ENCODE data around the gene HOXD4.

DNA sequence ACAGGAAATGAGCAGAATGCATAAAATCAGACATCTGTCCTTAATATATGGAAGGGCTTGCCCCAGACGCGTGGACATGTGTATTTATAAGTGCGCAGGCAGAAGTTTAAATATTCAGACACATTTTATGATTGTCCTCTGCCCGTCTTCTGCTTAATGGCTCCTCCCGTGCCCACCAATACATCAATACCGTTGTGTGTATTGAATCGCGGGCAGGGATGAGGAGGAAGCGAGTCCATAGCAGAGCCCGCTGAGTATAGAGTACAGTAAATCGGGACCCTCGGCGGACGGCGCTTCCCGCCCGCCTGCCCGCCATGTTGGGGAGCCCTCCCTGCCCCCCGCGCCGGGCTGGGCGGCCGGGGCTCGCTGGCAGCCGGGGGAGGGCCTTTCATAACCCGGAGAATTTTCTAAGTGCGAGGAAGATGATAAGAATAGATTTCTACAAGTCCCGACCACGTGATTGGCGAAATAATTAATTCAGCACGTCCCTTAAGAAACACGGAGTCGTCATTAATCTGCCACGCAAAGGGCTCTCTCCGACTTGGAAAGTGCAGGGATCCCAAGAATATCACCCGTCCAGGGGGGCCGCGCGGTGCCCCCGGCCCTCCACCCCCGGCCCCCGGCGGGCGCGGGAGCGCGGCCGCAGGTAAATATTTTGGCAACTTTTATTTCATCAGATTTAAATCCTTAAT is 5.6 kb downstream of the HOXD4 start, which contains the start of gene HOXD3:
- TF ChIP-seq CTCF (IDR thresholded peaks at IDR 0.05): no peak
- no peak for TF ChIP-seq POLR2A (IDR thresholded peaks at IDR 0.05)

All from heart left ventricle (tissue), 13 donors.